GM23338 (cell line): ENCODE results near the gene PHF23.

Source experiments
- CREB1 ChIP-seq: fragments of 250-450 bp; sonication (Bioruptor Pico); IDR thresholded peaks from 2 replicates; pipeline ENCODE4 v1.5.0; 2020; ENCODE audit warnings: low read depth, mild to moderate bottlenecking, moderate library complexity
- EZH2 ChIP-seq: fragments of 200-600 bp; sonication (generic); IDR thresholded peaks from one replicate; pipeline ENCODE4 v1.8.0; 2017; ENCODE audit warnings: antibody characterized with exemption, mild to moderate bottlenecking, low read depth; ENCODE audit not compliant: unreplicated experiment
- EZH2phosphoT487 ChIP-seq: fragments of 200-600 bp; sonication (generic); IDR thresholded peaks from one replicate; pipeline ENCODE4 v1.8.1; 2018; ENCODE audit warnings: antibody characterized with exemption; ENCODE audit not compliant: unreplicated experiment
- JUNB ChIP-seq: IDR thresholded peaks from one replicate; pipeline ENCODE4 v1.6.1; 2016; ENCODE audit warnings: antibody characterized with exemption; ENCODE audit not compliant: unreplicated experiment
- NANOG ChIP-seq: IDR thresholded peaks from 2 replicates; pipeline ENCODE4 v1.6.1; 2016; ENCODE audit warnings: antibody characterized with exemption, borderline replicate concordance
- POLR2AphosphoS5 ChIP-seq: IDR thresholded peaks from 2 replicates; pipeline ENCODE4 v1.6.1; 2016; ENCODE audit warnings: antibody characterized with exemption, low read depth
- STAT1 ChIP-seq: IDR thresholded peaks from one replicate; pipeline ENCODE4 v1.6.1; 2016; ENCODE audit warnings: antibody characterized with exemption; ENCODE audit not compliant: unreplicated experiment
- ZNF331 ChIP-seq: fragments of 250-450 bp; sonication (Bioruptor Pico); IDR thresholded peaks from 2 replicates; pipeline ENCODE4 v1.5.0; 2020; ENCODE audit warnings: low read depth, mild to moderate bottlenecking, moderate library complexity
- TF ChIP-seq, protein P1 (sequence below), 2 experiments: fragments of 200-600 bp in 1 of 2; sonication (generic) in 1 of 2; conservative IDR thresholded peaks; 2 replicates each; pipeline versions ENCODE4 v1.5.1 to v1.6.1; 2016 to 2017; ENCODE audit warnings: antibody characterized with exemption in 2 of 2, low read depth in 2 of 2, mild to moderate bottlenecking in 2 of 2, moderate library complexity in 1 of 2
- TF ChIP-seq, protein P2 (sequence below): IDR thresholded peaks from one replicate; pipeline ENCODE4 v1.6.1; 2018; ENCODE audit warnings: antibody characterized with exemption; ENCODE audit not compliant: unreplicated experiment
- TF ChIP-seq, protein P3 (sequence below): IDR thresholded peaks from 2 replicates; pipeline ENCODE4 v1.6.1; 2016; ENCODE audit warnings: antibody characterized with exemption

DNA sequence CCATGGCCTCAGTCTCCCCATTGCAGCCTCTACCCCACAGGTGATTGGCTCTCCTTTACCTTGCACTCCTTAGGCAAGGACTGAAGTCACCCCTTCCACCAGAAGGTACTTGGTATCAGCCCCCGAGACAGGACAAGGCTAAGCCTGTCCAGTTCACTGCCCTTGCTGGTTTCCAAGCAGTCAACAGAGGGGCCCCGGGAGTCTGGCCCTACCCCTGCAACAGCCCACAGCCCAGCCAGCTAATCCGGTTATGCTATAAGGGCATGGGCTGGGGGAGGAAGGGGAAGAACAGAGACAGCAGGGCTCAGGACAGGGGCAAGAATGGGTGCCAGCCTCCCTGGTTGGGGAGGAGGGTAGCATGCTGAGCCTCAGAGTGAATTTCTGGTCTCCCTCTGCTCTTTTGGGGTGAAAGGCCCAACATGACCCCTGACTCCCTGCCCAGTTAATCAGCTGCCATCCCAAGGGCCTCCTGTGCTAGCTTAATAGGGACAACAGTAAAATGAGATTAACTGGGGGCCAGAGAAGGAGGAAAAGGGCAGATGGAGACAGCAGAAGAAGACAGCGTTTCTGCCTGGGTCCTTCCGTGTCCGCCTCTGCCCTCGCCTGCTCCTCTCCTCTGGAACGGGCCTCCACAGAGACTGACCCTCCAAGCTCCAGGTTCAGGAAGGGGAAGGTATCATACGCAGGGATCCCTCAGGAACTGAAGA is 30.4 kb downstream of the PHF23 start:
- TF ChIP-seq, protein P1, sequence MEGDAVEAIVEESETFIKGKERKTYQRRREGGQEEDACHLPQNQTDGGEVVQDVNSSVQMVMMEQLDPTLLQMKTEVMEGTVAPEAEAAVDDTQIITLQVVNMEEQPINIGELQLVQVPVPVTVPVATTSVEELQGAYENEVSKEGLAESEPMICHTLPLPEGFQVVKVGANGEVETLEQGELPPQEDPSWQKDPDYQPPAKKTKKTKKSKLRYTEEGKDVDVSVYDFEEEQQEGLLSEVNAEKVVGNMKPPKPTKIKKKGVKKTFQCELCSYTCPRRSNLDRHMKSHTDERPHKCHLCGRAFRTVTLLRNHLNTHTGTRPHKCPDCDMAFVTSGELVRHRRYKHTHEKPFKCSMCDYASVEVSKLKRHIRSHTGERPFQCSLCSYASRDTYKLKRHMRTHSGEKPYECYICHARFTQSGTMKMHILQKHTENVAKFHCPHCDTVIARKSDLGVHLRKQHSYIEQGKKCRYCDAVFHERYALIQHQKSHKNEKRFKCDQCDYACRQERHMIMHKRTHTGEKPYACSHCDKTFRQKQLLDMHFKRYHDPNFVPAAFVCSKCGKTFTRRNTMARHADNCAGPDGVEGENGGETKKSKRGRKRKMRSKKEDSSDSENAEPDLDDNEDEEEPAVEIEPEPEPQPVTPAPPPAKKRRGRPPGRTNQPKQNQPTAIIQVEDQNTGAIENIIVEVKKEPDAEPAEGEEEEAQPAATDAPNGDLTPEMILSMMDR (conservative IDR thresholded peaks at IDR 0.05; ENCODE audit: low read depth in 2 of 2): no peak
- TF ChIP-seq EZH2: no peak
- TF ChIP-seq NANOG: no peak
- no peak for TF ChIP-seq STAT1
- TF ChIP-seq, protein P2, sequence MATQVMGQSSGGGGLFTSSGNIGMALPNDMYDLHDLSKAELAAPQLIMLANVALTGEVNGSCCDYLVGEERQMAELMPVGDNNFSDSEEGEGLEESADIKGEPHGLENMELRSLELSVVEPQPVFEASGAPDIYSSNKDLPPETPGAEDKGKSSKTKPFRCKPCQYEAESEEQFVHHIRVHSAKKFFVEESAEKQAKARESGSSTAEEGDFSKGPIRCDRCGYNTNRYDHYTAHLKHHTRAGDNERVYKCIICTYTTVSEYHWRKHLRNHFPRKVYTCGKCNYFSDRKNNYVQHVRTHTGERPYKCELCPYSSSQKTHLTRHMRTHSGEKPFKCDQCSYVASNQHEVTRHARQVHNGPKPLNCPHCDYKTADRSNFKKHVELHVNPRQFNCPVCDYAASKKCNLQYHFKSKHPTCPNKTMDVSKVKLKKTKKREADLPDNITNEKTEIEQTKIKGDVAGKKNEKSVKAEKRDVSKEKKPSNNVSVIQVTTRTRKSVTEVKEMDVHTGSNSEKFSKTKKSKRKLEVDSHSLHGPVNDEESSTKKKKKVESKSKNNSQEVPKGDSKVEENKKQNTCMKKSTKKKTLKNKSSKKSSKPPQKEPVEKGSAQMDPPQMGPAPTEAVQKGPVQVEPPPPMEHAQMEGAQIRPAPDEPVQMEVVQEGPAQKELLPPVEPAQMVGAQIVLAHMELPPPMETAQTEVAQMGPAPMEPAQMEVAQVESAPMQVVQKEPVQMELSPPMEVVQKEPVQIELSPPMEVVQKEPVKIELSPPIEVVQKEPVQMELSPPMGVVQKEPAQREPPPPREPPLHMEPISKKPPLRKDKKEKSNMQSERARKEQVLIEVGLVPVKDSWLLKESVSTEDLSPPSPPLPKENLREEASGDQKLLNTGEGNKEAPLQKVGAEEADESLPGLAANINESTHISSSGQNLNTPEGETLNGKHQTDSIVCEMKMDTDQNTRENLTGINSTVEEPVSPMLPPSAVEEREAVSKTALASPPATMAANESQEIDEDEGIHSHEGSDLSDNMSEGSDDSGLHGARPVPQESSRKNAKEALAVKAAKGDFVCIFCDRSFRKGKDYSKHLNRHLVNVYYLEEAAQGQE: no peak
- TF ChIP-seq POLR2AphosphoS5: no peak
- TF ChIP-seq EZH2phosphoT487: no peak
- no peak for TF ChIP-seq CREB1
- no peak for TF ChIP-seq JUNB
- TF ChIP-seq, protein P3, sequence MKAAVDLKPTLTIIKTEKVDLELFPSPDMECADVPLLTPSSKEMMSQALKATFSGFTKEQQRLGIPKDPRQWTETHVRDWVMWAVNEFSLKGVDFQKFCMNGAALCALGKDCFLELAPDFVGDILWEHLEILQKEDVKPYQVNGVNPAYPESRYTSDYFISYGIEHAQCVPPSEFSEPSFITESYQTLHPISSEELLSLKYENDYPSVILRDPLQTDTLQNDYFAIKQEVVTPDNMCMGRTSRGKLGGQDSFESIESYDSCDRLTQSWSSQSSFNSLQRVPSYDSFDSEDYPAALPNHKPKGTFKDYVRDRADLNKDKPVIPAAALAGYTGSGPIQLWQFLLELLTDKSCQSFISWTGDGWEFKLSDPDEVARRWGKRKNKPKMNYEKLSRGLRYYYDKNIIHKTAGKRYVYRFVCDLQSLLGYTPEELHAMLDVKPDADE: no peak
- TF ChIP-seq ZNF331: no peak
